Aorta (tissue), 5 donors: ENCODE data around the gene DPYSL4. TPM values are rescaled to one million over a fixed set of nuclear protein-coding genes. Genes with fewer than 3 reads are reported as not detected.

Experiments
- ATAC-seq: fragments of 200-7000 bp; cut with Tn5 transposase; one replicate; pipeline ENCODE4 v1.9.1; 2022; ENCODE audit warnings: moderate library complexity; ENCODE audit not compliant: low FRiP score
- DNase-seq, 2 donors: peaks; one replicate each; pipeline ENCODE4 v3.0.0-alpha.2; 2020
- H3K27ac ChIP-seq, 2 donors: one replicate each; pipeline ENCODE4 v1.5.1; 2013; ENCODE audit warnings: low read length in 2 of 2, mild to moderate bottlenecking in 2 of 2, moderate library complexity in 2 of 2, control low read depth in 1 of 2, inconsistent platforms in 1 of 2, low read depth in 1 of 2
- H3K27me3 ChIP-seq, 2 donors: one replicate each; pipeline ENCODE4 v1.6.1; 2013; ENCODE audit warnings: control low read depth in 1 of 2, low read length in 1 of 2, mild to moderate bottlenecking in 1 of 2, moderate library complexity in 1 of 2; ENCODE audit not compliant: insufficient read depth in 2 of 2, control insufficient read depth in 1 of 2
- H3K36me3 ChIP-seq, 2 donors: one replicate each; pipeline ENCODE4 v1.6.1; 2013; ENCODE audit warnings: control low read depth in 1 of 2, low read length in 1 of 2, mild to moderate bottlenecking in 1 of 2; ENCODE audit not compliant: insufficient read depth in 2 of 2, control insufficient read depth in 1 of 2
- H3K4me1 ChIP-seq, 2 donors: one replicate each; pipeline ENCODE4 v1.6.1; 2013; ENCODE audit warnings: low read length in 2 of 2, control low read depth in 1 of 2, mild to moderate bottlenecking in 1 of 2, moderate library complexity in 1 of 2; ENCODE audit not compliant: insufficient read depth in 2 of 2, control insufficient read depth in 1 of 2
- H3K4me3 ChIP-seq, 2 donors: one replicate each; pipeline ENCODE4 v1.5.1; 2013; ENCODE audit warnings: low read length in 2 of 2, control low read depth in 1 of 2, mild to moderate bottlenecking in 1 of 2
- H3K9me3 ChIP-seq: one replicate; pipeline ENCODE4 v1.6.1; 2013; ENCODE audit warnings: mild to moderate bottlenecking, low read length; ENCODE audit not compliant: control insufficient read depth
- WGBS, 2 donors: extraction: QIAGEN DNeasy Blood & Tissue Kit; methylation state at CpG; one replicate each; pipeline ENCODE4 v1.1.7; 2013; 5-methylcytosine and 5-hydroxymethylcytosine counted together
- intact Hi-C, 2 donors: fragments of 100-400 bp; cut with DNase I; formaldehyde crosslinking; loops; one replicate each; pipeline versions ENCODE4 v1.14.2 to v1.15.0; 2022
- polyA plus RNA-seq, 2 donors: library from polyadenylated mRNA; stranded (reverse); fragments of 200-250 nt; gene quantifications; one replicate each; pipeline ENCODE4 v1.2.3, GENCODE V29; 2013
- total RNA-seq, 2 donors: library from RNA; stranded (reverse); fragmentation: NEBNext Ultra II Directional; extraction: Animal tissue kit (Norgen Biotek cat#: 25700); gene quantifications; one replicate each; pipeline ENCODE4 v1.2.1, GENCODE V29; 2021
- donor health status: healthy with polysubstance abuse.
- donor health status: Bipolar disorder and iron deficiency.
- donor health status: DM: no; HTN: no; CAD: no.
- donor health status: DM: no; HTN: no; CAD: no.
- donor health status: DM: yes; HTN: yes; CAD: no.

Gene DPYSL4
- total and polyA plus RNA-seq, 4 donors = 0.84 to 1.4 (median 0.95) TPM; not detected in 1

DNA sequence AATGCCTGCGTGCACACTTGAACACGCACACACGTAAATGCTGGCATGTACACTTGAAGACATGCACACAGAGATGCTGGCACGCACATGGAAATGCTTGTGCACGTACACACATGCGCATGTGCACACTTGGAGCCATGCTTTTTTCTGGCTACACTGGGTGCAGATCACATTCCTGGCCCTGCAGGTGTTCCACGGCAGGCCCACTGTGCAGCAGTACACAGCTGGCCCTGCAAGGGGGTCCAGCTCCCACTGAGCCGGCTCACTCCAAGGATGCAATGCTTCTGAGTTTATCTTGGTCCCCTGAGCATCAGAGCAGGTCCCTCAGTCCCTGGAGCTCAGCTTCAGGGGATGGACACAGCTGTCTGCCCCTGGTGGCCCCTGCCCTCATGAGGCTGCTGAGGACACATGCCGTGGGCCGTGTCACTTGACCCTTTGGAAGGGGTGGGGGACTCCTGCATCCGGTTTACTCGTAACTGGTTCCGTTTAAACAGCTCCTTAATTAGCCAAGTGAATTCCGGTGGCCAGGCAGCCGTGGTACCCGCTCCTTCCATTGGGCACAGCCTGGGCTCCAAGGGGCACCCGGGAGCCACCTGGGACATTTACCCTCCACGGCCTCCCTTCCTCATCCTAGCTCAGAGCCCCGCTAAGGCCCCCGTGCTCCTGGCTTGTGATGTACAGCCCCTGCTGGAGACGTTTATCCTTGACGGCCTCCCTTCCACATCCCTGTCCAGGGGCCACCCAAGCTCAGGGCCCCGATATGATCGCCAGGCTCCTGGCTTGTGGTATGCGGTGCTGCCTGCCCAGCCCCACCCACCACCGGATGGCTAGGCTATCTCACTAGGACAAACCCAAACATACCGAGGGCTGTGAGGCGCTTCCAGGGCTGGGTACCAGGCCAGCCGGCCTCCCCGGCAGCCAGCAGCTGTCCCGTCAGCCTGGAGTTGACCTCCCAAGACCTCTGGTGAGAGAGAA, 39.5 kb upstream of the DPYSL4 start:
- H3K36me3 ChIP-seq = no peaks in the 10 kb centered on the region
- no peak overlapping the region for H3K27ac ChIP-seq
- no peaks in the 10 kb centered on the region for H3K9me3 ChIP-seq
- no peaks in the 10 kb centered on the region for H3K4me1 ChIP-seq
- WGBS, 2 donors = 66 to 68% methylated on average over 31 of the region's 31 CpGs
- intact Hi-C loops = no loop called here
- H3K27me3 ChIP-seq = no peaks in the 10 kb centered on the region
- H3K4me3 ChIP-seq = no peak overlapping the region
- ATAC-seq = no peak
- DNase-seq = peak; percentile 30 to 64

- 82 to 86% methylated on average over 41 to 43 of the region's 43 CpGs for WGBS, 2 donors
- intact Hi-C loops = no loop called here
- Histone ChIP-seq H3K36me3 (no peaks in the 10 kb centered on the region), H3K4me1 (no peaks in the 10 kb centered on the region), H3K4me3 (no peak overlapping the region), H3K27me3 (no peaks in the 10 kb centered on the region), H3K9me3 (no peaks in the 10 kb centered on the region), H3K27ac (no peak overlapping the region)
- DNase-seq = peak; percentile 35 to 59
- no peak for ATAC-seq
These were observed 38.2 kb upstream of the DPYSL4 start for GRCh38 chr10:132148261-132149251.

DNA sequence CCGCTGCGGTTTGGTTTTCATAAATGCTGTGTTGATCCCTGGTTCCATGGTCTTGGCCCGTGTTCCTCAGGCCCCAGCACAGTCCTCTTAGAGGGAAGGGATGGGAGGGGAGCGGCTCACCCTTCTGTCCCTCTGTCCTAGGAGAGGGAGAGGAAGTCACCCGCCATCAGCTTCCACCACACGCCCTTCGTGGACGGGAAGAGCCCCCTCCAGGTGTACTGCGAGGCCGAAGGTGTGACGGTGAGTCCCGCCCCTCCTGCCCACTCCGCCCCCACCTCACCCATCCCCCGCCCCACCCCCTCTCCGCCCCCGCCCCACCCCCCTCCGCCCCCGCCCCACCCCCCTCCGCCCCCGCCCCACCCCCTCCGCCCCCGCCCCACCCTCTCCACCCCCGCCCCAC, 37.5 kb upstream of the DPYSL4 start:
- Histone ChIP-seq H3K27me3 (no peaks in the 10 kb centered on the region), H3K9me3 (no peaks in the 10 kb centered on the region), H3K4me1 (no peaks in the 10 kb centered on the region), H3K36me3 (no peaks in the 10 kb centered on the region), H3K4me3 (no peak overlapping the region), H3K27ac (no peak overlapping the region)
- intact Hi-C loops = no loop called here
- ATAC-seq = no peak
- 81 to 87% methylated on average over 5 to 16 of the region's 23 CpGs for WGBS, 2 donors
- DNase-seq = peak in 1 of 2 donors; percentile 28

DNA sequence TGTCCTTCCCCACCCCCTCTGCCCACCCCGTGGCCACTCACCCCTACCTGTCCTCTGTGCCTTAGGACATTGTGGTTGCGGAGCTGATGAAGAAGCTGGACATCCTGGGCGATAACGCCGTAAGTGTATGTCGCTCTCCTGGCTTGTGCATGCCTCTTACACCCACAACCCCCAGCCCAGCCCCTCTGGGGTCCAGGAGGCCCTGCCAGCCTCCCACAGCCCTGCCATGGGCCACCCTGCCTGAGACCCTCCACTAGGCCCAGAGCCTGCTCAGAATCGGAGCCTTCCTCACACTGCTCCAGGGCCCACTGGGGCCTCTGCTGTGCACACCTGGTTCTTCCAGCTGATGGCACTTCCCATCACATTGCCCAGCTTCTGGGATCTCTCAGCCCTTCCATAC, 36.8 kb upstream of the DPYSL4 start:
- peak; percentile 32 to 43 for DNase-seq
- Histone ChIP-seq H3K4me1 (no peaks in the 10 kb centered on the region), H3K27me3 (no peaks in the 10 kb centered on the region), H3K9me3 (no peaks in the 10 kb centered on the region), H3K36me3 (no peaks in the 10 kb centered on the region), H3K4me3 (no peak overlapping the region), H3K27ac (no peak overlapping the region)
- 91 to 94% methylated on average over 1 to 7 of the region's 7 CpGs for WGBS, 2 donors
- ATAC-seq = no peak
- intact Hi-C loops = loop anchor here in 1 of 2 donors (10.0 kb wide), 1 partner anchor 255 kb away; no protein-coding TSS in a partner anchor

GRCh38 chr10:132150777-132151176, 36.0 kb upstream of the DPYSL4 start:
- ATAC-seq = no peak
- intact Hi-C loops = loop anchor here in 1 of 2 donors (10.0 kb wide), 1 partner anchor 256 kb away; no protein-coding TSS in a partner anchor
- Histone ChIP-seq H3K27ac (no peak overlapping the region), H3K36me3 (no peaks in the 10 kb centered on the region), H3K27me3 (no peaks in the 10 kb centered on the region), H3K4me3 (no peak overlapping the region), H3K9me3 (no peaks in the 10 kb centered on the region), H3K4me1 (no peaks in the 10 kb centered on the region)
- DNase-seq = no peak
- WGBS, 2 donors = 95% methylated on average over 2 of the region's 2 CpGs

GRCh38 chr10:132151286-132151950, 35.3 kb upstream of the DPYSL4 start:
- ATAC-seq (no peak), DNase-seq (peak; percentile 25 to 37)
- no peaks in the 10 kb centered on the region for H3K9me3 ChIP-seq
- H3K4me1 ChIP-seq = no peaks in the 10 kb centered on the region
- no peak overlapping the region for H3K27ac ChIP-seq
- no peaks in the 10 kb centered on the region for H3K36me3 ChIP-seq
- WGBS, 2 donors = 92 to 94% methylated on average over 3 of the region's 3 CpGs
- intact Hi-C loops = loop anchor here in 1 of 2 donors (10.0 kb wide), 1 partner anchor 257 kb away; no protein-coding TSS in a partner anchor
- H3K4me3 ChIP-seq = no peak overlapping the region
- H3K27me3 ChIP-seq = no peaks in the 10 kb centered on the region

DNA sequence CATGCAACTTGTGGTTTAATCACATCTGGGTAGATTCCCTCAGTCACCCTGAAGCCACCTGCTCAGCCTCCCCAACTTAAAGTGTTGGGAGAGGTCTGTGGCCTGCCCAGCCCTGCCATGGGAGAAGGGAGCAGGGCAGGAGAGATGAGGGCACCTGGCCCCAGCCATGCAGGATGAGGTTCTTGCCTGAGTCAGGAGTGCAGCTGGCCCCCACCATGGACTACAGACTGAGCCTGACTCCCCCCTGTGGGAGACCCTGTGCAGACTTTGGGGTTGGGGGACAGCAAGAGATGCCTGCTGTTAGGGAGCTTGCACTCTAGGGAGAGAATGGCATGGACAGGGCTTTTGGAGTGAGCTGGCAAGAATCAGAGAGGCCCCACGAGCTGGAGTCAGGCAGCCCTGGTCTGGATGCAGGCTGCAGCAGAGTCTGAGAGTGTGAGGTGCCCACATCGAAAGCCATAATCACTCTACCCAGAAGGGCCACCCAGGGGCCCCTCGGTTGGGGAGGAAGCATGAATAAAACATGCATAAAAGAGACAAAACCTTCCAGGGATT, 34.7 kb upstream of the DPYSL4 start:
- ATAC-seq (no peak), DNase-seq (peak; percentile 19 to 21)
- 54 to 57% methylated on average over 3 of the region's 3 CpGs for WGBS, 2 donors
- Histone ChIP-seq H3K9me3 (no peaks in the 10 kb centered on the region), H3K27ac (no peak overlapping the region), H3K36me3 (no peaks in the 10 kb centered on the region), H3K27me3 (no peaks in the 10 kb centered on the region), H3K4me3 (no peak overlapping the region), H3K4me1 (no peaks in the 10 kb centered on the region)
- intact Hi-C loops = loop anchor here in 1 of 2 donors (10.0 kb wide), 1 partner anchor 257 kb away; no protein-coding TSS in a partner anchor
